HuH-7.5 (cell line): Measurements from ENCODE around the gene TENM4.

Experiments
- DNase-seq: peaks from one replicate; pipeline ENCODE4 v3.0.0; 2011; ENCODE audit warnings: low spot score

The TENM4 gene

GRCh38 chr11:78967811-78968210 lies 473.0 kb downstream of the TENM4 start:
- no peak for DNase-seq

- DNase-seq, result no peak
Measured at GRCh38 chr11:78965432-78965831, 475.4 kb downstream of the TENM4 start.

GRCh38 chr11:78961937-78962701 lies 478.7 kb downstream of the TENM4 start:
- no peak for DNase-seq

DNA sequence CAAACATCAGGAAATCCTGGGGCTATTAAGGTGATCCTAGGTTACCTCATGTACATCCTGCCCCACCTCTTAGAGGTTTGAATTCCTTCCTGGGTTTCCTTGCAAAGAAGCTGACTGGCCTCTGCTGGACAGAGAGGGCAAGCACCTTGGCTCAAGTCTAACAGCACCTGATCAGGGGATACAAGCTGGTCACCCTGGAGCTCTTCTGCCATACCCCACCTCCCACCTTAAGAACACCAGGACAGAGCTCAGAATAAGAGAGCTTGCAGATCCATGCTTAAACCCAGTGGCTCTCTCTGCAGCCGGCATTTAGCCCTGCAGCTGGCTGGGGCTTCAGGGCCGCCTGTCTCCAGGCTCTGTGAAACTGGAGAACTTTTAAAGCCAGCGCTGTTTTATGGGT lies 479.6 kb downstream of the TENM4 start:
- DNase-seq, result peak; percentile 23

- no peak for DNase-seq
Measured at GRCh38 chr11:78958444-78958843, 482.4 kb downstream of the TENM4 start.

- DNase-seq, result no peak
Measured at GRCh38 chr11:78957476-78958245, 483.2 kb downstream of the TENM4 start.

- DNase-seq, result no peak
Measured at GRCh38 chr11:78954696-78955095, 486.1 kb downstream of the TENM4 start.

GRCh38 chr11:78954261-78954660 lies 486.6 kb downstream of the TENM4 start:
- no peak for DNase-seq

DNA sequence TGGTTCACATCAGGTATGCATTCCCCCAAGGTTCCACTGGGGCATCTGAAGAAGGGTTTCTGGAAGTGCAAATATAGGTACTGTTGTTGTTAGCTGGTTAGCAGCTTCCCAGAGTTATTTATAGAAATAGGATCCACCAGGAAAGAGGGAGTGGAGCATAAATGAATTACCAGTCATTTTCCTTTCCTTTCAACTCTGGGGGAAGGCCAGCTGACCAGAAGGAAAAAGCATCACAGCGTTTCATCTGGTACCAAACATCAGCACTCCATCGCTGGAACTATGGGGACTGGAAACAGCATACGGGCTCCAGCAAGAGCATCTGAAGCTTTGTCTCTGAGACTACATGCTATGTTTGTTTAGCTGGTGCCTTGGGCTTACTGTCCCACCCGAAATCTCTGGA lies 487.9 kb downstream of the TENM4 start:
- no peak for DNase-seq

DNA sequence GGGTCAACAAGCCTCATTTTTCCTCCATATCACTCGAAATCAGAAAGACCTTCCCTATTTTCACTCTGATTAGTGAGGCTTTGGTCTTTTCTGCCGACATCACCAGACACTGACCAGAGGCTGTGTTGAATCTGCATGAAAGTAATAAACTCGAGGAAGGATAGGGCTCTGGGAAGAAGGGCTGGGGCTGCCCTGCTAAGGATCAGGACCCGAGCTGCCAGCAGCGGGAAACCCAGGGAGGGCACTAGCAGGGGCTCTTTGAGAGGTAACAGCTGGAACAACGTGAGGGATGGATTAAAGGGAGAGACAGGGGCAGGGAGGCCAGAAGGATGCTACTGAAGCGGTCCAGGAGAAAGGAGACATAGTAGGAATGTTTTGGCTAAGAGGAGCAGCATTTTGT lies 488.7 kb downstream of the TENM4 start:
- DNase-seq, result no peak

GRCh38 chr11:78949976-78950690 lies 490.7 kb downstream of the TENM4 start:
- no peak for DNase-seq

- DNase-seq, result no peak
Measured at GRCh38 chr11:78946945-78947902, 493.6 kb downstream of the TENM4 start.

GRCh38 chr11:78943841-78944240 lies 497.0 kb downstream of the TENM4 start:
- no peak for DNase-seq

DNA sequence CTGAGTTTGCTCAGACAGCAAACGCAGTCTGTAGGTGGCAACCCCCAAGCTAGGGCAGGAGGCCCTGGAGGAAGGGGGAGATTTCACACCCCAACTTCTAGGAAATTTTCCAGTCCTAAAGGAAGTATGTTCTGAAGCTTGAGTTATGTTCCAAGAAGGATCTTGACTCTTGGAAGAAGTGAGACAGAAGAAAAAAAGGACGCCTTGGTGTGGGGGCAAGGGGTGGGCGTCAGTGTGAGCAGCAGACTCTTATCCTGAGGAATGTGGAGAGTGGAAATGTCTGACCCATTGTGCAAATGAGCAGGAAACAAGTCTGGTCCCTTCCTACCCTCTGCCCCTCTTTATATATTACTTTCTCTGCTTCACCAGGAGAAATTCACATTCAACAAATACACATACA lies 497.7 kb downstream of the TENM4 start:
- DNase-seq, result no peak

DNA sequence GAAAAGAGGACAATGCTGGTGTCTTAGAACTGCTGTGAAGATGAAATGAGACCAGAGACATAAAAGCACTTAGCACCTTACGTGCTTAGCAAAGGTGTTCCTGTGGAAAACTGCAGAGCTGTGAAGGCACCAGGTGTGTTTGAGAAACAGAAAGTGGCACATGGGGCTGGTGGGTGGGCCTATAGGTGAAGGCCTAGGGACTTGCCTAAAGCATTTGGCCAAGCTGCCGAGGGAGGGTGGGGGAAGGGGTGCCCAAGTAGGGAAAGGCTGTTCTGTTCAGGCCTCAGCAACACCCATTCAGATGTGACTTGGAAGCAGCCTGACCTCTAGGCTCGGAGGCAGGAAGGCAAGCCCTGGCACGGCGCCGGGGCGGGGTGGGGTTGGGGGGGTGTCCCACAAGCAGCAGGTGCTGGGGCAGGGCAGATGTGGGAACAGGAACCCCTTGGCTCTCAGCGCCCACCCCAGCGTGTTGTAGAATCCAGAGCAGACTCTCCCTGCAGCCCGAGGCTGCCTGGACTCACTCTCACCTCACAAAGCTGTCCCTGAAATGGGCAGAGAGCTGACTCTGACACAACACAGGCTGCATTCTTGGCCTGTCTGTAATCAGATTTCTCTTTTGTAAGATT lies 499.5 kb downstream of the TENM4 start:
- no peak for DNase-seq

- no peak for DNase-seq
Measured at GRCh38 chr11:78940500-78941225, 500.2 kb downstream of the TENM4 start.

- DNase-seq, result no peak
Measured at GRCh38 chr11:78938971-78939370, 501.9 kb downstream of the TENM4 start.

DNA sequence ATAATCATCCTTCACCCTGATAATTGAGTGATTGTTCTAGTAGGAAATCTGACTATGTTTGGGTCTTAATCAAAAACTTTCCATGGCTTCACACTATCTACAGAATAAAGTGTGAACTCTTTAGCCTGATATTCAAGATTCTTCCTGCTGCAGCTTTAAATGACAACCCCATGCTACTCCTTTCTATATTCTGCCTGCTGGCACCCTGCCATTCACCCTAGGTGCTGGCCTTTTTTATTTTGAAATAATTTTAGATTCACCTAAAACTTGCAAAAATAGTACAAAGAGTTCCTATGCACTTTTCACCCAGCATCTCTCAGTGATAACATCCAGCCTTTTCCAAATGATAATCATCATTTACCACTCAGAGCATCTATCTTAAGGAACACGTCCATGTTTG lies 502.8 kb downstream of the TENM4 start:
- DNase-seq, result no peak

- no peak for DNase-seq
Measured at GRCh38 chr11:78935398-78936068, 505.3 kb downstream of the TENM4 start.

- DNase-seq, result no peak
Measured at GRCh38 chr11:78933350-78933749, 507.5 kb downstream of the TENM4 start.
